SK-N-SH treated with all-trans-retinoic acid at 6 μM for 48 hours (cell line): ENCODE data around the gene SYNPO.

Experiments
- CREB5 ChIP-seq: fragments of 250-450 bp; sonication (Bioruptor Pico); IDR thresholded peaks from 2 replicates; pipeline ENCODE4 v1.5.1; 2020; ENCODE audit warnings: low read depth, mild to moderate bottlenecking, moderate library complexity
- POU6F1 ChIP-seq: fragments of 250-450 bp; sonication (Bioruptor Pico); IDR thresholded peaks from 2 replicates; pipeline ENCODE4 v1.8.0; 2021; ENCODE audit warnings: low read depth, mild to moderate bottlenecking, moderate library complexity, borderline replicate concordance
- TCF4 ChIP-seq: fragments of 250-450 bp; sonication (Bioruptor Pico); IDR thresholded peaks from 2 replicates; pipeline ENCODE4 v1.8.0; 2021; ENCODE audit warnings: mild to moderate bottlenecking, moderate library complexity, borderline replicate concordance
- ZNF70 ChIP-seq: fragments of 450-650 bp; formaldehyde crosslinking; IDR thresholded peaks from 2 replicates; pipeline ENCODE4 v1.5.0; 2020; ENCODE audit warnings: mild to moderate bottlenecking, moderate library complexity
- ZNF8 ChIP-seq: fragments of 450-650 bp; formaldehyde crosslinking; IDR thresholded peaks from 2 replicates; pipeline ENCODE4 v1.5.0; 2020; ENCODE audit warnings: mild to moderate bottlenecking, moderate library complexity
- TF ChIP-seq, protein P1 (sequence below): fragments of 250-450 bp; sonication (Bioruptor Pico); IDR thresholded peaks from 2 replicates; pipeline ENCODE4 v1.8.0; 2020; ENCODE audit warnings: mild to moderate bottlenecking, moderate library complexity, borderline replicate concordance

DNA sequence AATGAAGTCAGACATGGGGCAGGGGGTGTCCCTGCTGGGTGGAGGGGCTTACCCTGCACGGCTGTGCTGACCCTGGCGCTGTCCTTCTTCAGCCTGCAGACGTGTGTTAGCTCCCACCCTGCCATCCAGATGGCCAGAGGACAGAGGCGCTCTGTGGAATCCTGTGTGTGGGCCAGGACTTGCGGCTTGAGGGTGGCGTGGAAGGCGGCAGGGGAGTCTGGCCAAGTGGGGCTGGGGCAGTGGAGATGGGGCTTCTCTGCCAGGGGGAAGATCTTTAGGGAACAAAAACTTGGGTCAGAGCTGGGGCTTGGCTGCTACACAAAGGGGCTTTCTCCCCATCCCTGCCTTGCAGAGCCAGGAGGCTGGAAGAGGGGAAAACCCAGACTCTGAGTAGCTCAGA lies 46.5 kb upstream of the SYNPO start:
- no peak for TF ChIP-seq ZNF70 (CRISPR knock-in tag)
- TF ChIP-seq CREB5 (CRISPR knock-in tag) = no peak
- TF ChIP-seq POU6F1 (CRISPR knock-in tag) = no peak
- TF ChIP-seq, protein P1, sequence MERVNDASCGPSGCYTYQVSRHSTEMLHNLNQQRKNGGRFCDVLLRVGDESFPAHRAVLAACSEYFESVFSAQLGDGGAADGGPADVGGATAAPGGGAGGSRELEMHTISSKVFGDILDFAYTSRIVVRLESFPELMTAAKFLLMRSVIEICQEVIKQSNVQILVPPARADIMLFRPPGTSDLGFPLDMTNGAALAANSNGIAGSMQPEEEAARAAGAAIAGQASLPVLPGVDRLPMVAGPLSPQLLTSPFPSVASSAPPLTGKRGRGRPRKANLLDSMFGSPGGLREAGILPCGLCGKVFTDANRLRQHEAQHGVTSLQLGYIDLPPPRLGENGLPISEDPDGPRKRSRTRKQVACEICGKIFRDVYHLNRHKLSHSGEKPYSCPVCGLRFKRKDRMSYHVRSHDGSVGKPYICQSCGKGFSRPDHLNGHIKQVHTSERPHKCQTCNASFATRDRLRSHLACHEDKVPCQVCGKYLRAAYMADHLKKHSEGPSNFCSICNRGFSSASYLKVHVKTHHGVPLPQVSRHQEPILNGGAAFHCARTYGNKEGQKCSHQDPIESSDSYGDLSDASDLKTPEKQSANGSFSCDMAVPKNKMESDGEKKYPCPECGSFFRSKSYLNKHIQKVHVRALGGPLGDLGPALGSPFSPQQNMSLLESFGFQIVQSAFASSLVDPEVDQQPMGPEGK (CRISPR knock-in tag) = no peak
- no peak for TF ChIP-seq TCF4 (CRISPR knock-in tag)
- TF ChIP-seq ZNF8 (CRISPR knock-in tag) = no peak
